ENCODE results near the gene E2F1. TPM values are rescaled to one million over a fixed set of nuclear protein-coding genes. Genes with fewer than 3 reads are reported as not detected.
A peak's percentile ranks its signal among the peaks of the same experiment; 100 is the strongest.

E2F1 gene
- total RNA-seq, 2 donors from 2014 or later: 4.6 to 23.3 TPM

- Histone ChIP-seq H3K9me3 (no peaks in the 10 kb centered on the region), H3K27ac (no peak overlapping the region), H3K4me1 (peaks cover 25% of the 10 kb centered on the region), H3K36me3 (no peaks in the 10 kb centered on the region), H3K9ac (ENCODE audit: low read depth in 2 of 2, low read length in 2 of 2) (no peak overlapping the region), H3K27me3 (no peaks in the 10 kb centered on the region), H3K4me3 (no peak overlapping the region)
- intact Hi-C loops (cut with DNase I): no loop called here
- TF ChIP-seq CTCF (IDR thresholded peaks at IDR 0.05): no peak
- no peak for DNase-seq
Measured at GRCh38 chr20:33671573-33672288, 14.5 kb downstream of the E2F1 start.

GRCh38 chr20:33670715-33671499 lies 15.3 kb downstream of the E2F1 start:
- no peak overlapping the region for H3K4me3 ChIP-seq
- H3K9me3 ChIP-seq: no peaks in the 10 kb centered on the region
- H3K36me3 ChIP-seq: no peaks in the 10 kb centered on the region
- peaks cover 30% of the 10 kb centered on the region for H3K4me1 ChIP-seq
- no peak for TF ChIP-seq CTCF (IDR thresholded peaks at IDR 0.05)
- intact Hi-C loops (cut with DNase I): no loop called here
- H3K9ac ChIP-seq (ENCODE audit: low read depth in 2 of 2, low read length in 2 of 2): no peak overlapping the region
- no peaks in the 10 kb centered on the region for H3K27me3 ChIP-seq
- no peak for DNase-seq
- H3K27ac ChIP-seq: no peak overlapping the region

- H3K36me3 ChIP-seq: no peaks in the 10 kb centered on the region
Measured at GRCh38 chr20:33669873-33670640, 16.1 kb downstream of the E2F1 start.

GRCh38 chr20:33669224-33669623 lies 17.0 kb downstream of the E2F1 start:
- peaks cover 26% of the 10 kb centered on the region for H3K4me1 ChIP-seq
- no peak overlapping the region for H3K4me3 ChIP-seq
- H3K9ac ChIP-seq (ENCODE audit: low read depth in 2 of 2, low read length in 2 of 2): no peak overlapping the region
- no peaks in the 10 kb centered on the region for H3K36me3 ChIP-seq
- DNase-seq: no peak
- H3K9me3 ChIP-seq: no peaks in the 10 kb centered on the region
- intact Hi-C loops (cut with DNase I): no loop called here
- H3K27me3 ChIP-seq: no peaks in the 10 kb centered on the region
- H3K27ac ChIP-seq: no peak overlapping the region
- TF ChIP-seq CTCF (IDR thresholded peaks at IDR 0.05): no peak

More at GRCh38 chr20:33669873-33670640, 16.1 kb downstream of the E2F1 start:
- intact Hi-C loops (cut with DNase I): no loop called here
- Histone ChIP-seq H3K27me3 (no peaks in the 10 kb centered on the region), H3K9ac (ENCODE audit: low read depth in 2 of 2, low read length in 2 of 2) (peak overlapping the region in 1 of 2 donors; percentile 35), H3K4me3 (no peak overlapping the region), H3K27ac (no peak overlapping the region), H3K9me3 (no peaks in the 10 kb centered on the region), H3K4me1 (peaks cover 26% of the 10 kb centered on the region)
- no peak for TF ChIP-seq CTCF (IDR thresholded peaks at IDR 0.05)
- DNase-seq: no peak

GRCh38 chr20:33668466-33669155 lies 17.6 kb downstream of the E2F1 start:
- Histone ChIP-seq H3K9ac (ENCODE audit: low read depth in 2 of 2, low read length in 2 of 2) (peak overlapping the region in 1 of 2 donors; percentile 79), H3K4me1 (peaks cover 25% of the 10 kb centered on the region), H3K4me3 (no peak overlapping the region), H3K27me3 (no peaks in the 10 kb centered on the region), H3K36me3 (no peaks in the 10 kb centered on the region), H3K27ac (no peak overlapping the region), H3K9me3 (no peaks in the 10 kb centered on the region)
- DNase-seq: no peak
- intact Hi-C loops (cut with DNase I): no loop called here
- no peak for TF ChIP-seq CTCF (IDR thresholded peaks at IDR 0.05)

Measured in colonic mucosa (tissue), 4 donors.